ENCODE results near the gene AMMECR1.
A peak's percentile ranks its signal among the peaks of the same experiment; 100 is the strongest.
"Not testable (repeated sequence)": the region's sequence is repeated elsewhere in the genome, so short reads cannot be mapped to it uniquely, and the experiment has no call there.

AMMECR1 gene

GRCh38 chrX:110251526-110251925 is 66.4 kb downstream of the AMMECR1 start:
- TF ChIP-seq CTCF (IDR thresholded peaks at IDR 0.05; ENCODE audit: low read length, missing control alignments): no peak

GRCh38 chrX:110250847-110251246 is 67.0 kb downstream of the AMMECR1 start:
- no peak for TF ChIP-seq CTCF (IDR thresholded peaks at IDR 0.05; ENCODE audit: low read length, missing control alignments)
- no peak for DNase-seq (ENCODE audit: low read depth)
- no peak overlapping the region for H3K4me3 ChIP-seq (replicated peaks; ENCODE audit: low read depth, low read length)

More at GRCh38 chrX:110251526-110251925, 66.4 kb downstream of the AMMECR1 start:
- DNase-seq (ENCODE audit: low read depth): no peak
- H3K4me3 ChIP-seq (replicated peaks; ENCODE audit: low read depth, low read length): no peak overlapping the region

- TF ChIP-seq CTCF (IDR thresholded peaks at IDR 0.05; ENCODE audit: low read length, missing control alignments): no peak
- no peak for DNase-seq (ENCODE audit: low read depth)
- no peak overlapping the region for H3K4me3 ChIP-seq (replicated peaks; ENCODE audit: low read depth, low read length)
Measured at GRCh38 chrX:110248578-110248977, 69.3 kb downstream of the AMMECR1 start.

- DNase-seq (ENCODE audit: low read depth): no peak
Measured at GRCh38 chrX:110245011-110245410, 72.9 kb downstream of the AMMECR1 start.

GRCh38 chrX:110242371-110242770 is 75.5 kb downstream of the AMMECR1 start:
- no peak for TF ChIP-seq CTCF (IDR thresholded peaks at IDR 0.05; ENCODE audit: low read length, missing control alignments)
- H3K4me3 ChIP-seq (replicated peaks; ENCODE audit: low read depth, low read length): no peak overlapping the region
- DNase-seq (ENCODE audit: low read depth): no peak

More at GRCh38 chrX:110245011-110245410, 72.9 kb downstream of the AMMECR1 start:
- H3K4me3 ChIP-seq (replicated peaks; ENCODE audit: low read depth, low read length): no peak overlapping the region
- TF ChIP-seq CTCF (IDR thresholded peaks at IDR 0.05; ENCODE audit: low read length, missing control alignments): no peak

GRCh38 chrX:110241816-110242215 is 76.1 kb downstream of the AMMECR1 start:
- peak; percentile 39 for DNase-seq (ENCODE audit: low read depth)
- no peak for TF ChIP-seq CTCF (IDR thresholded peaks at IDR 0.05; ENCODE audit: low read length, missing control alignments)
- no peak overlapping the region for H3K4me3 ChIP-seq (replicated peaks; ENCODE audit: low read depth, low read length)

GRCh38 chrX:110238259-110238658 is 79.6 kb downstream of the AMMECR1 start:
- DNase-seq (ENCODE audit: low read depth); H3K4me3 ChIP-seq (replicated peaks; ENCODE audit: low read depth, low read length): not testable (repeated sequence)

- not testable (repeated sequence) for H3K4me3 ChIP-seq (replicated peaks; ENCODE audit: low read depth, low read length); DNase-seq (ENCODE audit: low read depth)
Measured at GRCh38 chrX:110231485-110231884, 86.4 kb downstream of the AMMECR1 start.

- H3K4me3 ChIP-seq (replicated peaks; ENCODE audit: low read depth, low read length); DNase-seq (ENCODE audit: low read depth): not testable (repeated sequence)
Measured at GRCh38 chrX:110229497-110230111, 88.3 kb downstream of the AMMECR1 start.

Data from fibroblast of pulmonary artery (primary cell).